Measurements from ENCODE around the gene NF1.

DNA sequence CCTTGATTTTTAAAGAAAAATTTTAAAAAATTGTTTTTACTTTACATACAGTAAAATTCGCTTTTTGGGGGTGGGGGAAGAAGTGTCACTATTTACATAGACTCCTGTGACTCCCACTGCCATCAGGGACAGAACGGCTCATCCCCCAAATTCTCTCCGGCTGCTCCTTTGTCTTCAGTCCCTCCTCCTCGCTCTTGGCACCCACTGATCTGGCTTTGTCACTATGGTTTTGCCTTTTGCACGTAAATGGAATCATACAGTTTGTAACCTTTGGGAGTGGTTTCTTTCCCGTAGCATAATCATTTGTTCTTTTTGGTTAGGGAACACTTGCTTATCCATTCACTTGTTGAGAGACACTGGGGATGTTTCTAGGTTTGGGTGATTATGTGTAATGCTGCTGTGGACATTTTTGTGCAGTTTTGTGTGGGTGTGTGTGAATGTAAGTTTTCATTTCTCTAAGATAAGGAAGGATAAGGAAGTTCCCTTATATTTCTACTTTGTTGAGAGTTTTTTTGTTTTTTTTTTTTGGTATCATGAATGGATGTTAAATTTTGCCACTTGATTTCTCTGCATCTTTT is 324.1 kb downstream of the NF1 start:
- TF ChIP-seq, protein P1, sequence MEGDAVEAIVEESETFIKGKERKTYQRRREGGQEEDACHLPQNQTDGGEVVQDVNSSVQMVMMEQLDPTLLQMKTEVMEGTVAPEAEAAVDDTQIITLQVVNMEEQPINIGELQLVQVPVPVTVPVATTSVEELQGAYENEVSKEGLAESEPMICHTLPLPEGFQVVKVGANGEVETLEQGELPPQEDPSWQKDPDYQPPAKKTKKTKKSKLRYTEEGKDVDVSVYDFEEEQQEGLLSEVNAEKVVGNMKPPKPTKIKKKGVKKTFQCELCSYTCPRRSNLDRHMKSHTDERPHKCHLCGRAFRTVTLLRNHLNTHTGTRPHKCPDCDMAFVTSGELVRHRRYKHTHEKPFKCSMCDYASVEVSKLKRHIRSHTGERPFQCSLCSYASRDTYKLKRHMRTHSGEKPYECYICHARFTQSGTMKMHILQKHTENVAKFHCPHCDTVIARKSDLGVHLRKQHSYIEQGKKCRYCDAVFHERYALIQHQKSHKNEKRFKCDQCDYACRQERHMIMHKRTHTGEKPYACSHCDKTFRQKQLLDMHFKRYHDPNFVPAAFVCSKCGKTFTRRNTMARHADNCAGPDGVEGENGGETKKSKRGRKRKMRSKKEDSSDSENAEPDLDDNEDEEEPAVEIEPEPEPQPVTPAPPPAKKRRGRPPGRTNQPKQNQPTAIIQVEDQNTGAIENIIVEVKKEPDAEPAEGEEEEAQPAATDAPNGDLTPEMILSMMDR (IDR thresholded peaks at IDR 0.05), result no peak
- no peak for TF ChIP-seq POLR2A (IDR thresholded peaks at IDR 0.05)

All from prostate gland (tissue), 2 donors.